ENCODE measurements around the gene WWOX.

DNA sequence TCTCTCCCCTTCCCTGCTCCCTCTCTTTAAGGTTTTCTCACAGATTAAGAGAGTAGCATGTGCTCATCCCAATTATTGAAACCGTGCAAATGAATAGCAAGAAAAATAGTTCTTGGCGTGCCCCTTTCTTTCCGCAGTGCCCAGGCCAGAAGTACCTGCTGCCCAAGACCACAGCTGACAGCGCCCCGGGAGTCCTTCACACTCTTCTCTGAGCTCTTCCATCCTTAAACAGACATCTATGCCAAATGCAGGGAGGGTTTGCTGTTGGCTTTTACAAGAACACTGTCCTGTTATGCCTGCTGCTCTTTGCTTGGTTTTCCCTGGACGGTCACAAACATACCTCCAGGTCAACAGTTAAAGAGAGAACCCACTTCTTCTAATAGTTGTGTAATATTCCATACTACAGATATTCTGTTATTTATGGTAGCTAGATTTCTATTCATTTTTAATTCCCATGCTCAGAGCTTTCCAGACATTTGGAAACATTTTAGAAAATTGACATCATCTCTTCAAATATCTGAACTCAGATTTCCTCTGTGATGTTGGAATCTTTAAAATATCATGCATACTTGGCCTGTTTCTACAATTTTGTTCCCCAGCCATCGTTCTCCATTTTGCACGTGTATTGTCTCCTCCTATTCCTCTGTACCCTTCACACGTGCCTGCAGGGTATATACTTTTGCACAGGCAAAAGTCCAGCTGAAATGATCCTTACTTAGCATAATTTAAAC lies 416.7 kb downstream of the WWOX start:
- TF ChIP-seq CTCF (conservative IDR thresholded peaks at IDR 0.05) = no peak
- TF ChIP-seq EZH2 (IDR thresholded peaks at IDR 0.05; ENCODE audit: low read depth) = no peak

All from PC-9 (cell line).